IMR-90 (cell line): ENCODE measurements around the gene ENAH. TPM values are rescaled to one million over a fixed set of nuclear protein-coding genes. Genes with fewer than 3 reads are reported as not detected.

ENCODE experiments used
- ATAC-seq: fragments of 200-7000 bp; cut with Tn5 transposase; 2 replicates; pipeline ENCODE4 v1.9.1; 2020; ENCODE audit warnings: low read depth, mild to moderate bottlenecking, moderate library complexity
- BruUV-seq: library from RNA; stranded (reverse); fragments of 400-500 nt; replicated peaks from 2 replicates; lab custom pipeline; 2021; lab: Mats Ljungman, UMichigan
- CTCF ChIA-PET: fragments of 300-600 bp; formaldehyde crosslinking; extraction: SDS; loops from one replicate; lab custom pipeline; 2021; ENCODE audit warnings: antibody characterized with exemption; lab: Yijun Ruan, JAX
- POLR2A ChIA-PET: fragments of 300-600 bp; sonication (Branson Sonifier 250); formaldehyde crosslinking; loops from one replicate; lab custom pipeline; 2022; ENCODE audit warnings: antibody characterized with exemption; ENCODE audit not compliant: unreplicated experiment; lab: Charles Lee
- DNase-seq: peaks from one replicate; pipeline ENCODE4 v3.0.0; 2013
- H2AFZ ChIP-seq: replicated peaks from 2 replicates; pipeline ENCODE3; 2013; ENCODE audit warnings: low read length, mild to moderate bottlenecking; ENCODE audit not compliant: poor library complexity
- H2AK5ac ChIP-seq: 2 replicates; pipeline ENCODE4 v1.6.1; 2013; ENCODE audit warnings: low read depth, low read length, inconsistent platforms
- H2AK9ac ChIP-seq: replicated peaks from 2 replicates; pipeline ENCODE3; 2013; ENCODE audit warnings: mild to moderate bottlenecking, low read depth, low read length, moderate library complexity; ENCODE audit not compliant: poor library complexity
- H2BK120ac ChIP-seq: 2 replicates; pipeline ENCODE4 v1.6.1; 2013; ENCODE audit warnings: low read depth, low read length, inconsistent platforms
- H2BK15ac ChIP-seq: 3 replicates; pipeline ENCODE4 v1.6.1; 2013; ENCODE audit warnings: low read depth, low read length, inconsistent platforms
- H2BK20ac ChIP-seq: 2 replicates; pipeline ENCODE4 v1.6.1; 2013; ENCODE audit warnings: low read depth, mild to moderate bottlenecking, inconsistent platforms, low read length, moderate library complexity
- H2BK5ac ChIP-seq: 2 replicates; pipeline ENCODE4 v1.6.1; 2013; ENCODE audit warnings: mild to moderate bottlenecking, low read depth, low read length, inconsistent platforms; ENCODE audit not compliant: poor library complexity, severe bottlenecking
- H3K14ac ChIP-seq: replicated peaks from 2 replicates; pipeline ENCODE4 v1.6.1; 2013; ENCODE audit warnings: low read depth, low read length, inconsistent platforms
- H3K18ac ChIP-seq: 2 replicates; pipeline ENCODE4 v1.6.1; 2013; ENCODE audit warnings: low read depth, low read length, control low read depth
- H3K23ac ChIP-seq: 2 replicates; pipeline ENCODE4 v1.6.1; 2013; ENCODE audit warnings: low read depth, low read length, inconsistent platforms
- H3K27ac ChIP-seq: 2 replicates; pipeline ENCODE4 v1.5.1; 2013; ENCODE audit warnings: mild to moderate bottlenecking, control low read depth, low read length; ENCODE audit not compliant: insufficient read depth
- H3K27me3 ChIP-seq: 2 replicates; pipeline ENCODE4 v1.6.1; 2013; ENCODE audit warnings: low read length; ENCODE audit not compliant: control insufficient read depth, insufficient read depth
- H3K36me3 ChIP-seq: 2 replicates; pipeline ENCODE4 v1.6.1; 2013; ENCODE audit warnings: low read length, mixed read lengths; ENCODE audit not compliant: control insufficient read depth, insufficient read depth
- H3K4ac ChIP-seq: 2 replicates; pipeline ENCODE4 v1.6.1; 2013; ENCODE audit warnings: low read depth, low read length, inconsistent platforms
- H3K4me1 ChIP-seq: 2 replicates; pipeline ENCODE4 v1.6.1; 2013; ENCODE audit warnings: low read length, mixed read lengths; ENCODE audit not compliant: control insufficient read depth, insufficient read depth
- H3K4me2 ChIP-seq: 2 replicates; pipeline ENCODE4 v1.6.1; 2013; ENCODE audit warnings: low read depth, mild to moderate bottlenecking, control low read depth, low read length, moderate library complexity
- H3K4me3 ChIP-seq: 2 replicates; pipeline ENCODE4 v1.5.1; 2013; ENCODE audit warnings: low read depth, mild to moderate bottlenecking, control low read depth, low read length, moderate library complexity; ENCODE audit not compliant: insufficient read depth
- H3K56ac ChIP-seq: 2 replicates; pipeline ENCODE4 v1.6.1; 2013; ENCODE audit warnings: low read length, inconsistent platforms; ENCODE audit not compliant: insufficient read depth; ENCODE audit errors: extremely low read depth
- H3K79me1 ChIP-seq, 2 experiments: 2 replicates each; pipeline ENCODE4 v1.6.1; 2013; ENCODE audit warnings: low read length in 2 of 2, inconsistent platforms in 1 of 2, low read depth in 1 of 2
- H3K9ac ChIP-seq: 2 replicates; pipeline ENCODE4 v1.6.1; 2013; ENCODE audit warnings: low read depth, low read length, control low read depth
- H3K9me1 ChIP-seq: 2 replicates; pipeline ENCODE4 v1.6.1; 2013; ENCODE audit warnings: low read length, inconsistent platforms; ENCODE audit not compliant: insufficient read depth
- H3K9me3 ChIP-seq: 2 replicates; pipeline ENCODE4 v1.6.1; 2013; ENCODE audit warnings: low read length; ENCODE audit not compliant: control insufficient read depth, insufficient read depth
- H4K20me1 ChIP-seq: 2 replicates; pipeline ENCODE4 v1.6.1; 2013; ENCODE audit warnings: low read length, inconsistent platforms; ENCODE audit not compliant: insufficient read depth
- H4K5ac ChIP-seq: 2 replicates; pipeline ENCODE4 v1.6.1; 2013; ENCODE audit warnings: mild to moderate bottlenecking, low read depth, low read length, control low read depth
- H4K8ac ChIP-seq, 2 experiments: 2 replicates each; pipeline ENCODE4 v1.6.1; 2013; ENCODE audit warnings: low read depth in 2 of 2, low read length in 2 of 2, control low read depth in 1 of 2, inconsistent platforms in 1 of 2
- H4K91ac ChIP-seq: 2 replicates; pipeline ENCODE4 v1.6.1; 2013; ENCODE audit warnings: low read depth, low read length, inconsistent platforms; ENCODE audit not compliant: insufficient read depth
- BHLHE40 ChIP-seq: fragments of 150-350 bp; IDR thresholded peaks from 2 replicates; pipeline ENCODE4 v1.6.1; 2016; ENCODE audit warnings: mild to moderate bottlenecking, low read depth, low read length
- CEBPB ChIP-seq: IDR thresholded peaks from 2 replicates; pipeline ENCODE4 v1.6.1; 2012; ENCODE audit warnings: low read depth, low read length, improper control_type of control experiment
- CHD1 ChIP-seq: IDR thresholded peaks from 2 replicates; pipeline ENCODE4 v1.6.1; 2012; ENCODE audit warnings: low read depth, low read length, improper control_type of control experiment
- FOS ChIP-seq: fragments of 150-350 bp; IDR thresholded peaks from 2 replicates; pipeline ENCODE4 v1.6.1; 2016; ENCODE audit warnings: low read depth, low read length
- MAFK ChIP-seq: IDR thresholded peaks from 2 replicates; pipeline ENCODE4 v1.6.1; 2012; ENCODE audit warnings: low read depth, low read length, improper control_type of control experiment
- MAZ ChIP-seq: IDR thresholded peaks from 2 replicates; pipeline ENCODE4 v1.6.1; 2012; ENCODE audit warnings: low read depth, mild to moderate bottlenecking, low read length, improper control_type of control experiment, moderate library complexity, borderline replicate concordance
- MXI1 ChIP-seq: IDR thresholded peaks from 2 replicates; pipeline ENCODE4 v1.6.1; 2012; ENCODE audit warnings: low read depth, mild to moderate bottlenecking, low read length, moderate library complexity, borderline replicate concordance
- NFE2L2 ChIP-seq: fragments of 150-350 bp; IDR thresholded peaks from 2 replicates; pipeline ENCODE4 v1.6.1; 2016; ENCODE audit warnings: low read depth, mild to moderate bottlenecking, low read length
- POLR2A ChIP-seq: IDR thresholded peaks from 2 replicates; pipeline ENCODE4 v1.6.1; 2012; ENCODE audit warnings: mild to moderate bottlenecking, low read depth, low read length
- RAD21 ChIP-seq: IDR thresholded peaks from 2 replicates; pipeline ENCODE4 v1.6.1; 2012; ENCODE audit warnings: low read length, improper control_type of control experiment
- RCOR1 ChIP-seq: IDR thresholded peaks from 2 replicates; pipeline ENCODE4 v1.6.1; 2012; ENCODE audit warnings: mild to moderate bottlenecking, low read length, improper control_type of control experiment; ENCODE audit not compliant: insufficient replicate concordance
- RFX5 ChIP-seq: IDR thresholded peaks from 2 replicates; pipeline ENCODE4 v1.8.0; 2012; ENCODE audit warnings: low read depth, mild to moderate bottlenecking, low read length, moderate library complexity
- SMC3 ChIP-seq: fragments of 150-350 bp; IDR thresholded peaks from 2 replicates; pipeline ENCODE4 v1.6.1; 2016; ENCODE audit warnings: low read depth, mild to moderate bottlenecking, antibody characterized with exemption, low read length, moderate library complexity
- dilution Hi-C: fragments of 300-500 bp; cut with HindIII; formaldehyde crosslinking; loops from one replicate; pipeline ENCODE4 v1.14.3; 2018; ENCODE audit warnings: low sequenced_read_pairs; ENCODE audit not compliant: unreplicated experiment
- in situ Hi-C: fragments of 300-500 bp; cut with MboI; formaldehyde crosslinking; loops from 3 replicates; pipeline ENCODE4 v1.14.3; 2019; ENCODE audit warnings: low sequenced_read_pairs, inconsistent platforms, mixed read lengths
- intact Hi-C: fragments of 100-400 bp; cut with micrococcal nuclease; formaldehyde crosslinking; loops from 2 replicates; pipeline ENCODE4 v1.10.0; 2022
- polyA plus RNA-seq, 3 experiments: library from polyadenylated mRNA; depleted of rRNA; stranded (reverse); fragments of >200 nt; gene quantifications; 2 replicates each; pipeline ENCODE4 v1.2.3, GENCODE V29; 2012; ENCODE audit warnings: low replicate concordance in 1 of 3
- total RNA-seq: library from RNA; depleted of rRNA; stranded (reverse); fragments of >200 nt; gene quantifications from 2 replicates; pipeline ENCODE4 v1.2.3, GENCODE V29; 2012
- TF ChIP-seq, protein P1 (sequence below): fragments of 150-350 bp; IDR thresholded peaks from 2 replicates; pipeline ENCODE4 v1.6.1; 2016; ENCODE audit warnings: low read depth, mild to moderate bottlenecking, low read length, moderate library complexity, borderline replicate concordance
- TF ChIP-seq, protein P2 (sequence below): conservative IDR thresholded peaks from 2 replicates; pipeline ENCODE4 v1.5.1; 2012; ENCODE audit warnings: mild to moderate bottlenecking, low read depth, low read length, improper control_type of control experiment
- TF ChIP-seq, protein P3 (sequence below): fragments of 150-350 bp; IDR thresholded peaks from 2 replicates; pipeline ENCODE4 v1.6.1; 2017; ENCODE audit warnings: mild to moderate bottlenecking, antibody characterized with exemption, low read length, low read depth

The ENAH gene
- total and polyA plus RNA-seq, 2 of the 4 experiments (the other 2 are of a cell fraction), result 61.3 to 86.9 TPM

DNA sequence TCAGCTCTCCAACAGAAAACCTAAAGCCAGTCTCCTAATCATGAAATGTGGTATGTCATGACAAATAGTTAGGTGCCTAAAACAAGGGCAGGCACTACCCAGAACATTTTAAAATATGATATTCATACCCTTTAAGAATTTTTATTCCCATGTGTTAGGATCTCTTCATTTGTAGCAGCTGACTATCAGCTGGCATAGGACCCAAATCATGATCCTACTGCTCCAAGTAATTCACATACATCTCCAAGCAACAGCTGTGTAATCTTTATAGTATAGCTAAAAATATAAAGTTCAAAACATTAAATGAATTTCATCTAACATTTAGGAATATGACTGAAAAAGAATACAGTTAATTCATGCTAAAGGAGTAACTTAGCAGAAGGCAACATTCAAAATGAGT lies 57.5 kb downstream of the ENAH start:
- intact Hi-C loops, result no loop called here
- H3K18ac ChIP-seq, result no peak overlapping the region
- DNase-seq (no peak), ATAC-seq (no peak)
- no peak overlapping the region for H4K5ac ChIP-seq
- no peak overlapping the region for H3K9ac ChIP-seq
- no peak for TF ChIP-seq SMC3
- TF ChIP-seq CEBPB, result no peak
- TF ChIP-seq, protein P1, sequence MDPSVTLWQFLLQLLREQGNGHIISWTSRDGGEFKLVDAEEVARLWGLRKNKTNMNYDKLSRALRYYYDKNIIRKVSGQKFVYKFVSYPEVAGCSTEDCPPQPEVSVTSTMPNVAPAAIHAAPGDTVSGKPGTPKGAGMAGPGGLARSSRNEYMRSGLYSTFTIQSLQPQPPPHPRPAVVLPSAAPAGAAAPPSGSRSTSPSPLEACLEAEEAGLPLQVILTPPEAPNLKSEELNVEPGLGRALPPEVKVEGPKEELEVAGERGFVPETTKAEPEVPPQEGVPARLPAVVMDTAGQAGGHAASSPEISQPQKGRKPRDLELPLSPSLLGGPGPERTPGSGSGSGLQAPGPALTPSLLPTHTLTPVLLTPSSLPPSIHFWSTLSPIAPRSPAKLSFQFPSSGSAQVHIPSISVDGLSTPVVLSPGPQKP, result no peak
- no peak for TF ChIP-seq RCOR1
- no peak for TF ChIP-seq RFX5
- TF ChIP-seq POLR2A, result no peak
- no peak for TF ChIP-seq FOS
- TF ChIP-seq BHLHE40, result no peak
- TF ChIP-seq, protein P2, sequence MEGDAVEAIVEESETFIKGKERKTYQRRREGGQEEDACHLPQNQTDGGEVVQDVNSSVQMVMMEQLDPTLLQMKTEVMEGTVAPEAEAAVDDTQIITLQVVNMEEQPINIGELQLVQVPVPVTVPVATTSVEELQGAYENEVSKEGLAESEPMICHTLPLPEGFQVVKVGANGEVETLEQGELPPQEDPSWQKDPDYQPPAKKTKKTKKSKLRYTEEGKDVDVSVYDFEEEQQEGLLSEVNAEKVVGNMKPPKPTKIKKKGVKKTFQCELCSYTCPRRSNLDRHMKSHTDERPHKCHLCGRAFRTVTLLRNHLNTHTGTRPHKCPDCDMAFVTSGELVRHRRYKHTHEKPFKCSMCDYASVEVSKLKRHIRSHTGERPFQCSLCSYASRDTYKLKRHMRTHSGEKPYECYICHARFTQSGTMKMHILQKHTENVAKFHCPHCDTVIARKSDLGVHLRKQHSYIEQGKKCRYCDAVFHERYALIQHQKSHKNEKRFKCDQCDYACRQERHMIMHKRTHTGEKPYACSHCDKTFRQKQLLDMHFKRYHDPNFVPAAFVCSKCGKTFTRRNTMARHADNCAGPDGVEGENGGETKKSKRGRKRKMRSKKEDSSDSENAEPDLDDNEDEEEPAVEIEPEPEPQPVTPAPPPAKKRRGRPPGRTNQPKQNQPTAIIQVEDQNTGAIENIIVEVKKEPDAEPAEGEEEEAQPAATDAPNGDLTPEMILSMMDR, result no peak
- TF ChIP-seq NFE2L2, result no peak
- TF ChIP-seq, protein P3, sequence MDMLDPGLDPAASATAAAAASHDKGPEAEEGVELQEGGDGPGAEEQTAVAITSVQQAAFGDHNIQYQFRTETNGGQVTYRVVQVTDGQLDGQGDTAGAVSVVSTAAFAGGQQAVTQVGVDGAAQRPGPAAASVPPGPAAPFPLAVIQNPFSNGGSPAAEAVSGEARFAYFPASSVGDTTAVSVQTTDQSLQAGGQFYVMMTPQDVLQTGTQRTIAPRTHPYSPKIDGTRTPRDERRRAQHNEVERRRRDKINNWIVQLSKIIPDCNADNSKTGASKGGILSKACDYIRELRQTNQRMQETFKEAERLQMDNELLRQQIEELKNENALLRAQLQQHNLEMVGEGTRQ, result no peak
- TF ChIP-seq CHD1, result no peak
- no peak for TF ChIP-seq RAD21
- TF ChIP-seq MAZ, result no peak
- TF ChIP-seq MAFK, result no peak
- TF ChIP-seq MXI1, result no peak
- H3K27ac ChIP-seq, result no peak overlapping the region
- H4K20me1 ChIP-seq, result peaks cover 68% of the 10 kb centered on the region
- no peak overlapping the region for H2BK5ac ChIP-seq
- no peak overlapping the region for H2AK5ac ChIP-seq
- 0 out of 2 replicates have a peak, but pooled peaks cover 2% of the 10 kb centered on the region for H3K9me3 ChIP-seq
- H2AFZ ChIP-seq, result no peak overlapping the region
- H3K79me1 ChIP-seq, result peaks cover 17 to 76% of the 10 kb centered on the region in 2 experiments
- H2BK20ac ChIP-seq, result no peak overlapping the region
- BruUV-seq, result no TSS peak
- ChIA-PET POLR2A (no interaction called here), CTCF (interaction anchor here (0.6 kb wide), 1 partner anchor 1605 kb away, joined by 3 read pairs; no protein-coding TSS in a partner anchor)
- no peak overlapping the region for H4K8ac ChIP-seq
- H2BK120ac ChIP-seq, result no peak overlapping the region
- no peak overlapping the region for H3K23ac ChIP-seq
- no peak overlapping the region for H3K14ac ChIP-seq
- no peaks in the 10 kb centered on the region for H3K27me3 ChIP-seq
- H3K9me1 ChIP-seq, result no peaks in the 10 kb centered on the region; the same call in 1 of the 2 replicates
- H3K4me2 ChIP-seq, result no peak overlapping the region
- H4K91ac ChIP-seq, result no peak overlapping the region
- peaks cover 6% of the 10 kb centered on the region for H3K36me3 ChIP-seq
- no peak overlapping the region for H2AK9ac ChIP-seq
- in situ Hi-C loops, result no loop called here
- dilution Hi-C loops, result no loop called here
- no peak overlapping the region for H2BK15ac ChIP-seq
- H3K56ac ChIP-seq, result no peak overlapping the region
- H3K4ac ChIP-seq, result no peak overlapping the region
- no peak overlapping the region for H3K4me3 ChIP-seq
- 0 out of 2 replicates have a peak, but pooled peaks cover 3% of the 10 kb centered on the region for H3K4me1 ChIP-seq
